ENCODE data around the gene MAGI1. TPM values are rescaled to one million over a fixed set of nuclear protein-coding genes. Genes with fewer than 3 reads are reported as not detected.

The MAGI1 gene
- total RNA-seq, 1 experiment from 2014 or later = 58.2 TPM

- TF ChIP-seq ATF1 (CRISPR knock-in tag; IDR thresholded peaks at IDR 0.05) (no peak), ZNF416 (CRISPR knock-in tag; IDR thresholded peaks at IDR 0.05) (no peak)
Observed at GRCh38 chr3:65411367-65411766, 627.4 kb downstream of the MAGI1 start (continued).

GRCh38 chr3:65409176-65409569, 629.5 kb downstream of the MAGI1 start:
- no peak overlapping the region for H3K4me3 Mint-ChIP-seq
- H3K9me3 Mint-ChIP-seq = no peaks in the 10 kb centered on the region
- ATAC-seq (no peak), DNase-seq (ENCODE audit: low spot score) (no peak)
- CTCF ChIA-PET = interaction anchor here (0.5 to 1.1 kb wide), 3 partner anchors 68 to 772 kb away, joined by 3 to 7 read pairs (median 3); no protein-coding TSS in a partner anchor
- POLR2A ChIA-PET = no interaction called here
- H3K27me3 Mint-ChIP-seq (ENCODE audit: low read depth) = no peaks in the 10 kb centered on the region
- no peak for TF ChIP-seq ATF2 (CRISPR knock-in tag; IDR thresholded peaks at IDR 0.05; ENCODE audit: borderline replicate concordance, low read depth)
- TF ChIP-seq MXD4 (CRISPR knock-in tag; IDR thresholded peaks at IDR 0.05; ENCODE audit: borderline replicate concordance) = no peak
- TF ChIP-seq E2F5 (CRISPR knock-in tag; IDR thresholded peaks at IDR 0.05) = no peak
- no peak for TF ChIP-seq TEAD1 (CRISPR knock-in tag; IDR thresholded peaks at IDR 0.05)
- no peak for TF ChIP-seq AFF4 (CRISPR knock-in tag; IDR thresholded peaks at IDR 0.05; ENCODE audit: borderline replicate concordance)
- H3K36me3 Mint-ChIP-seq = no peaks in the 10 kb centered on the region
- peaks cover 21% of the 10 kb centered on the region for H3K4me1 Mint-ChIP-seq
- peak overlapping the region; percentile 5; the same call in 1 of the 2 replicates for H3K27ac Mint-ChIP-seq

- no peaks in the 10 kb centered on the region for H3K27me3 Mint-ChIP-seq (ENCODE audit: low read depth)
- ATAC-seq (no peak), DNase-seq (ENCODE audit: low spot score) (no peak)
- H3K4me1 Mint-ChIP-seq = peaks cover 24% of the 10 kb centered on the region
- peak overlapping the region; percentile 5; the same call in 1 of the 2 replicates for H3K27ac Mint-ChIP-seq
- ChIA-PET CTCF (interaction anchor here (1.1 kb wide), 2 partner anchors 68 to 74 kb away, joined by 3 read pairs; no protein-coding TSS in a partner anchor), POLR2A (no interaction called here)
- H3K9me3 Mint-ChIP-seq = no peaks in the 10 kb centered on the region
- H3K36me3 Mint-ChIP-seq = no peaks in the 10 kb centered on the region
- no peak overlapping the region for H3K4me3 Mint-ChIP-seq
- TF ChIP-seq KAT7 (CRISPR knock-in tag; IDR thresholded peaks at IDR 0.05; ENCODE audit: borderline replicate concordance) (no peak), ATF6 (CRISPR knock-in tag; IDR thresholded peaks at IDR 0.05) (no peak), FOXP4 (CRISPR knock-in tag; IDR thresholded peaks at IDR 0.05) (no peak), ZNF423 (CRISPR knock-in tag; IDR thresholded peaks at IDR 0.05) (no peak), ZNF416 (CRISPR knock-in tag; IDR thresholded peaks at IDR 0.05) (no peak), ETV6 (CRISPR knock-in tag; IDR thresholded peaks at IDR 0.05) (no peak), E2F4 (CRISPR knock-in tag; IDR thresholded peaks at IDR 0.05; ENCODE audit: borderline replicate concordance, low read depth) (no peak), NR3C1 (CRISPR knock-in tag; conservative IDR thresholded peaks at IDR 0.05; ENCODE audit: low read depth) (no peak), AR (CRISPR knock-in tag; IDR thresholded peaks at IDR 0.05) (no peak)
Observed at GRCh38 chr3:65408531-65409175, 630.1 kb downstream of the MAGI1 start.

Data from WTC11 (cell line).